ENCODE results near the gene SMCO2. TPM values are rescaled to one million over a fixed set of nuclear protein-coding genes. Genes with fewer than 3 reads are reported as not detected.

SMCO2 gene
- polyA plus RNA-seq (2013, experiment 1 of 2) = 0.11 TPM
- 0.04 TPM for polyA plus RNA-seq (2013, experiment 2 of 2)

DNA sequence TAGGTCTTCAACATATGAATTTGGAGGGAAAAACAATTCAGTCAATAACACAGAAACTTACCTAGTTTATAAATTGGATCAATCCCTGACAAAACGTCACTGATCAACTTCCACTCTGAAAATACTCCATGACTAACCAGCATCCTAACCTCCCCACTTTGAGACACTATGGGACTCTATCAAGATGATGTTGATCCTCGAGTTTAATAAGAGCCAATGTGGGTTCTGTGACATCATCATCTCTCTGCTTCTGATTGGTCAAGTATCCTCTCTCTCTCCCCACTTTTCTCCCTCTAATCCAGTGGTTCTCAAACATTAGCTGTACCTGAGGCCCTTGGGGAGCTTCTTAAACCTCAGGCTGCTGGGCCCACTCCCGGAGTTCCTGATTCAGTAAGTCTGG, at the start of gene SMCO2:
SMCO2 (plus strand) TSS at position 301 of the 400 bp plus-strand sequence. CDS start 23,896 bp downstream, outside the sequence.
- no peaks in the 10 kb centered on the region for H3K27me3 ChIP-seq (ENCODE audit: control insufficient read depth in 1 of 2, insufficient read depth in 1 of 2, low read length in 2 of 2)
- H3K36me3 ChIP-seq (ENCODE audit: control insufficient read depth in 1 of 2, insufficient read depth in 2 of 2, low read depth in 1 of 2, low read length in 2 of 2) = no peaks in the 10 kb centered on the region
- H3K4me1 ChIP-seq (ENCODE audit: control insufficient read depth, insufficient read depth, low read depth, low read length) = no peaks in the 10 kb centered on the region
- 97% methylated on average over 3 of the region's 3 CpGs for WGBS
- no peak within 1 kb of the TSS for H2BK15ac ChIP-seq (ENCODE audit: low read depth, poor library complexity, severe bottlenecking)
- no peak within 1 kb of the TSS for H3K18ac ChIP-seq (ENCODE audit: low read depth in 1 of 2, low read length in 2 of 2)
- H3K4me2 ChIP-seq (ENCODE audit: low read length, poor library complexity, severe bottlenecking) = no peak within 1 kb of the TSS
- H2BK5ac ChIP-seq (ENCODE audit: low read depth, low read length, poor library complexity, severe bottlenecking) = no peak within 1 kb of the TSS
- no peak for DNase-seq
- H3K27ac ChIP-seq (ENCODE audit: low read length, poor library complexity, severe bottlenecking) = no peak within 1 kb of the TSS
- no peak within 1 kb of the TSS for H3K14ac ChIP-seq (ENCODE audit: low read length in 2 of 2)
- H3K23ac ChIP-seq (ENCODE audit: low read length in 2 of 2) = no peak within 1 kb of the TSS
- no peak within 1 kb of the TSS for H2BK12ac ChIP-seq (ENCODE audit: low read length in 2 of 2)
- no peak within 1 kb of the TSS for H4K8ac ChIP-seq (ENCODE audit: low read length)
- no peak within 1 kb of the TSS for H3K9ac ChIP-seq (ENCODE audit: low read length)
- no peaks in the 10 kb centered on the region for H3K79me1 ChIP-seq (replicated peaks; ENCODE audit: low read length, poor library complexity, severe bottlenecking)
- H4K91ac ChIP-seq (ENCODE audit: low read length) = no peak within 1 kb of the TSS
- H2BK120ac ChIP-seq (ENCODE audit: low read depth, low read length) = no peak within 1 kb of the TSS
- H2AFZ ChIP-seq (ENCODE audit: low read depth, low read length) = no peak within 1 kb of the TSS
- no peak within 1 kb of the TSS for H3K4me3 ChIP-seq (ENCODE audit: insufficient read depth in 1 of 2, low read depth in 1 of 2, low read length in 2 of 2)
- H3K4ac ChIP-seq (ENCODE audit: low read depth in 1 of 2, low read length in 2 of 2) = no peak within 1 kb of the TSS
- H3K9me3 ChIP-seq (ENCODE audit: control insufficient read depth, low read length) = peaks cover 10% of the 10 kb centered on the region
- H2AK5ac ChIP-seq (ENCODE audit: low read length, severe bottlenecking) = no peak within 1 kb of the TSS

GRCh38 chr12:27398466-27398865, 48.1 kb upstream of the SMCO2 start:
- Histone ChIP-seq H2AK5ac (ENCODE audit: low read length, severe bottlenecking) (no peak overlapping the region), H2BK15ac (ENCODE audit: low read depth, poor library complexity, severe bottlenecking) (no peak overlapping the region), H4K8ac (ENCODE audit: low read length) (no peak overlapping the region), H3K4me2 (ENCODE audit: low read length, poor library complexity, severe bottlenecking) (no peak overlapping the region), H3K18ac (ENCODE audit: low read depth in 1 of 2, low read length in 2 of 2) (no peak overlapping the region), H2BK12ac (ENCODE audit: low read length in 2 of 2) (no peak overlapping the region), H3K23ac (ENCODE audit: low read length in 2 of 2) (no peak overlapping the region), H3K79me1 (replicated peaks; ENCODE audit: low read length, poor library complexity, severe bottlenecking) (no peaks in the 10 kb centered on the region), H3K27ac (ENCODE audit: low read length, poor library complexity, severe bottlenecking) (no peak overlapping the region), H3K36me3 (ENCODE audit: control insufficient read depth in 1 of 2, insufficient read depth in 2 of 2, low read depth in 1 of 2, low read length in 2 of 2) (peaks cover 0 to 24% of the 10 kb centered on the region in 2 experiments), H2AFZ (ENCODE audit: low read depth, low read length) (no peak overlapping the region), H3K27me3 (ENCODE audit: control insufficient read depth in 1 of 2, insufficient read depth in 1 of 2, low read length in 2 of 2) (no peaks in the 10 kb centered on the region), H2BK120ac (ENCODE audit: low read depth, low read length) (no peak overlapping the region), H3K14ac (ENCODE audit: low read length in 2 of 2) (no peak overlapping the region), H3K4me1 (ENCODE audit: control insufficient read depth, insufficient read depth, low read depth, low read length) (no peaks in the 10 kb centered on the region), H3K4me3 (ENCODE audit: insufficient read depth in 1 of 2, low read depth in 1 of 2, low read length in 2 of 2) (no peak overlapping the region), H2BK5ac (ENCODE audit: low read depth, low read length, poor library complexity, severe bottlenecking) (no peak overlapping the region), H3K9ac (ENCODE audit: low read length) (no peak overlapping the region), H4K91ac (ENCODE audit: low read length) (no peak overlapping the region), H3K9me3 (ENCODE audit: control insufficient read depth, low read length) (no peaks in the 10 kb centered on the region), H3K4ac (ENCODE audit: low read depth in 1 of 2, low read length in 2 of 2) (no peak overlapping the region)
- no CpG with 5 or more reads among the region's 2 CpGs for WGBS
- no peak for DNase-seq

- Histone ChIP-seq H3K4me2 (ENCODE audit: low read length, poor library complexity, severe bottlenecking) (no peak overlapping the region), H3K4me1 (ENCODE audit: control insufficient read depth, insufficient read depth, low read depth, low read length) (no peaks in the 10 kb centered on the region), H2AFZ (ENCODE audit: low read depth, low read length) (no peak overlapping the region), H3K4me3 (ENCODE audit: insufficient read depth in 1 of 2, low read depth in 1 of 2, low read length in 2 of 2) (no peak overlapping the region), H3K9ac (ENCODE audit: low read length) (no peak overlapping the region), H2BK12ac (ENCODE audit: low read length in 2 of 2) (no peak overlapping the region), H3K27ac (ENCODE audit: low read length, poor library complexity, severe bottlenecking) (no peak overlapping the region), H3K14ac (ENCODE audit: low read length in 2 of 2) (no peak overlapping the region), H2AK5ac (ENCODE audit: low read length, severe bottlenecking) (no peak overlapping the region), H3K18ac (ENCODE audit: low read depth in 1 of 2, low read length in 2 of 2) (no peak overlapping the region), H2BK15ac (ENCODE audit: low read depth, poor library complexity, severe bottlenecking) (no peak overlapping the region), H4K8ac (ENCODE audit: low read length) (no peak overlapping the region), H4K91ac (ENCODE audit: low read length) (no peak overlapping the region), H3K23ac (ENCODE audit: low read length in 2 of 2) (no peak overlapping the region), H3K4ac (ENCODE audit: low read depth in 1 of 2, low read length in 2 of 2) (no peak overlapping the region), H3K9me3 (ENCODE audit: control insufficient read depth, low read length) (no peaks in the 10 kb centered on the region), H2BK120ac (ENCODE audit: low read depth, low read length) (no peak overlapping the region), H3K27me3 (ENCODE audit: control insufficient read depth in 1 of 2, insufficient read depth in 1 of 2, low read length in 2 of 2) (no peaks in the 10 kb centered on the region), H2BK5ac (ENCODE audit: low read depth, low read length, poor library complexity, severe bottlenecking) (no peak overlapping the region), H3K36me3 (ENCODE audit: control insufficient read depth in 1 of 2, insufficient read depth in 2 of 2, low read depth in 1 of 2, low read length in 2 of 2) (peaks cover 0 to 22% of the 10 kb centered on the region in 2 experiments), H3K79me1 (replicated peaks; ENCODE audit: low read length, poor library complexity, severe bottlenecking) (no peaks in the 10 kb centered on the region)
- no peak for DNase-seq
- WGBS = 94% methylated on average over 2 of the region's 2 CpGs
Measured at GRCh38 chr12:27399074-27399473, 47.5 kb upstream of the SMCO2 start.

DNA sequence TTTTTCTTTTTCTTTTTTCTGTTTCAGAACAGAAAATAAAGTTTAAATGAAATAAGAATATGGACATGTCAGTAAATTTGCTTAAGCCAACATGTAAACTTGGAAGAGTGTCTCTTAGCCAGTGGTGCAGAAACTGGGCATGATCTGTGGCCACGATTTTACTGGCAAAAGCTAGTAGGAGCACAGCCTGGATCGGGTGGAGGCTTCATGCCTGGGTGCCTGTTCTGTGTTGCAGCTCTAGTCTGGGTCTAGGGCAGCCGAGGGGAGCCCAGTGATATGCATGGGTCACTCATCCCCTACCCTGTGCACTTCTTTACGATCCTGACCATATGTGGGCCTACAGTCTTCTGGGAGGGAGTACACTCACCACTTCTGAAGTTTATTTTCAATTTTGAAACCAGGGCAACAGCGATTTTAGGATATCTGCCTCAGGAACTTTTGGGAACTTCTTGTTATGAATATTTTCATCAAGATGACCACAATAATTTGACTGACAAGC, 45.6 kb upstream of the SMCO2 start:
- Histone ChIP-seq H3K9me3 (ENCODE audit: control insufficient read depth, low read length) (no peaks in the 10 kb centered on the region), H3K36me3 (ENCODE audit: control insufficient read depth in 1 of 2, insufficient read depth in 2 of 2, low read depth in 1 of 2, low read length in 2 of 2) (peaks cover 0 to 28% of the 10 kb centered on the region in 2 experiments), H3K4ac (ENCODE audit: low read depth in 1 of 2, low read length in 2 of 2) (no peak overlapping the region), H3K27ac (ENCODE audit: low read length, poor library complexity, severe bottlenecking) (no peak overlapping the region), H2AK5ac (ENCODE audit: low read length, severe bottlenecking) (no peak overlapping the region), H2BK15ac (ENCODE audit: low read depth, poor library complexity, severe bottlenecking) (no peak overlapping the region), H4K8ac (ENCODE audit: low read length) (peak overlapping the region; percentile 49), H3K18ac (ENCODE audit: low read depth in 1 of 2, low read length in 2 of 2) (no peak overlapping the region), H3K4me1 (ENCODE audit: control insufficient read depth, insufficient read depth, low read depth, low read length) (no peaks in the 10 kb centered on the region), H3K4me3 (ENCODE audit: insufficient read depth in 1 of 2, low read depth in 1 of 2, low read length in 2 of 2) (no peak overlapping the region), H3K9ac (ENCODE audit: low read length) (no peak overlapping the region), H2BK5ac (ENCODE audit: low read depth, low read length, poor library complexity, severe bottlenecking) (no peak overlapping the region), H2AFZ (ENCODE audit: low read depth, low read length) (no peak overlapping the region), H3K23ac (ENCODE audit: low read length in 2 of 2) (no peak overlapping the region), H3K4me2 (ENCODE audit: low read length, poor library complexity, severe bottlenecking) (no peak overlapping the region), H4K91ac (ENCODE audit: low read length) (peak overlapping the region; percentile 75), H2BK12ac (ENCODE audit: low read length in 2 of 2) (no peak overlapping the region), H3K27me3 (ENCODE audit: control insufficient read depth in 1 of 2, insufficient read depth in 1 of 2, low read length in 2 of 2) (no peaks in the 10 kb centered on the region), H3K14ac (ENCODE audit: low read length in 2 of 2) (no peak overlapping the region), H3K79me1 (replicated peaks; ENCODE audit: low read length, poor library complexity, severe bottlenecking) (no peaks in the 10 kb centered on the region), H2BK120ac (ENCODE audit: low read depth, low read length) (no peak overlapping the region)
- no peak for DNase-seq
- 92% methylated on average over 5 of the region's 5 CpGs for WGBS

Measured in mesenchymal stem cell (in vitro differentiated cells and primary cell).